ENCODE results near the gene ERG28. TPM values are rescaled to one million over a fixed set of nuclear protein-coding genes. Genes with fewer than 3 reads are reported as not detected.
"Not testable (repeated sequence)": the region's sequence is repeated elsewhere in the genome, so short reads cannot be mapped to it uniquely, and the experiment has no call there.

The ERG28 gene
- total RNA-seq, 1 donor from 2014 or later: 14.6 TPM

DNA sequence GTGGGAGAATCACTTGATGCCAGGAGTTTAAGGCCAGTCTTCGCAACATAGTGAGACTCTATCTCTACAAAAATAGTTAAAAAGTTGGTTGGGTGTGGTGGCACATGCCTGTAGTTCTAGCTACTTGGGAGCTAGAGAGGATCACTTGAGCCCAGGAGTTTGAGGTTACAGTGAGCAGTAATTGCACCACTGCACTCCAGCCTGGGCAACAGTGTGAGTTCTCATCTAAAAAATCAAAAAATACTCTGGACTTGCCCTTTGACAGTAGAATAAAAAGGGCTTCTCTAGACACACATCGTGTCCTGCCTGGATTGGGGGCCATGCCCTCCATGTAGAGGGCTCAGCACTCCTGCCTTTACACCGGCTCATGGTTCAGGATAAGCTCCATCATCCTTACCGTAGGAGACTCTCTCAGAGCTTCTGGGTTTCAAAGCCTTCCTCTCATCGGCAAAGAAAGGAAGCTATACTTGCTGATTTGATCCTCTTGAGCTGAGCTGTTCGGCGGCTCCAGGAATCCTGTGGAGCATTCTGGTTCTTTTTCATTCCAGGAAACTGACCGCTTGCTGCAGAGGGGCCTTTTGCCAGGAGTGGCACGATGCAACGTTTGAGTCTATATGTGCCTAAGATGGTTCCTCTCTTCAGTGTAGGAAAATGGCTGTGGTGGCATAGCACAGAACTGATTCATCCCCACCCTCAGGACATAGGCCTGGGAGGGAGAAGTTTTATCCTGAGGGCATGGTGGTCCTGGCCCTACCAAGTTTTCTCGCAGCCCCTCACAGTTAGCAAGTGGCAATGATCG lies 52.6 kb downstream of the ERG28 start:
- DNase-seq (ENCODE audit: low read depth): no peak
- TF ChIP-seq, protein P1, sequence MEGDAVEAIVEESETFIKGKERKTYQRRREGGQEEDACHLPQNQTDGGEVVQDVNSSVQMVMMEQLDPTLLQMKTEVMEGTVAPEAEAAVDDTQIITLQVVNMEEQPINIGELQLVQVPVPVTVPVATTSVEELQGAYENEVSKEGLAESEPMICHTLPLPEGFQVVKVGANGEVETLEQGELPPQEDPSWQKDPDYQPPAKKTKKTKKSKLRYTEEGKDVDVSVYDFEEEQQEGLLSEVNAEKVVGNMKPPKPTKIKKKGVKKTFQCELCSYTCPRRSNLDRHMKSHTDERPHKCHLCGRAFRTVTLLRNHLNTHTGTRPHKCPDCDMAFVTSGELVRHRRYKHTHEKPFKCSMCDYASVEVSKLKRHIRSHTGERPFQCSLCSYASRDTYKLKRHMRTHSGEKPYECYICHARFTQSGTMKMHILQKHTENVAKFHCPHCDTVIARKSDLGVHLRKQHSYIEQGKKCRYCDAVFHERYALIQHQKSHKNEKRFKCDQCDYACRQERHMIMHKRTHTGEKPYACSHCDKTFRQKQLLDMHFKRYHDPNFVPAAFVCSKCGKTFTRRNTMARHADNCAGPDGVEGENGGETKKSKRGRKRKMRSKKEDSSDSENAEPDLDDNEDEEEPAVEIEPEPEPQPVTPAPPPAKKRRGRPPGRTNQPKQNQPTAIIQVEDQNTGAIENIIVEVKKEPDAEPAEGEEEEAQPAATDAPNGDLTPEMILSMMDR (conservative IDR thresholded peaks at IDR 0.05; ENCODE audit: low read depth, low read length): no peak
- no peak overlapping the region for H3K4me3 ChIP-seq (ENCODE audit: low read depth, low read length)

GRCh38 chr14:75607044-75607443 lies 53.6 kb downstream of the ERG28 start:
- DNase-seq (ENCODE audit: low read depth): no peak
- TF ChIP-seq, protein P1 (conservative IDR thresholded peaks at IDR 0.05; ENCODE audit: low read depth, low read length): no peak
- H3K4me3 ChIP-seq (ENCODE audit: low read depth, low read length): no peak overlapping the region

DNA sequence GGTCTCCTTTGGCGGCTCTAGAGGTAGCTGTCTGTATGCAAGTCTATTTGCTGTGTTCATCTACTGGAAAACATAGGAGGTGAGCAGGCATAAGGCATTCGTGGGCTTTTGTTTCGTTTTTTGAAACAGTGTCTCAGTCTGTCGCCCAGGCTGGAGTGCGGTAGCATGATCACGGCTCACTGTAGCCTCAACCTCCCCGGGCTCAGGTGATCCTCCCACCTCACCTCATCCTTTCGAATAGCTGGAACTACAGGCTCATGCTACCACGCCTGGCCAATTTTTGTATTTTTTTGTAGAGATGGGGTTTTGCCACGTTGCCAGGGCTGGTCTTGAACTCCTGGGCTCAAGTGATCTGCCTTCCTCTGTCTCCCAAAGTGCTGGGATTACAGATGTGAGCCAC lies 54.8 kb downstream of the ERG28 start:
- DNase-seq (ENCODE audit: low read depth): no peak
- peak overlapping the region; percentile 47 for H3K4me3 ChIP-seq (ENCODE audit: low read depth, low read length)
- TF ChIP-seq, protein P1 (conservative IDR thresholded peaks at IDR 0.05; ENCODE audit: low read depth, low read length): no peak

DNA sequence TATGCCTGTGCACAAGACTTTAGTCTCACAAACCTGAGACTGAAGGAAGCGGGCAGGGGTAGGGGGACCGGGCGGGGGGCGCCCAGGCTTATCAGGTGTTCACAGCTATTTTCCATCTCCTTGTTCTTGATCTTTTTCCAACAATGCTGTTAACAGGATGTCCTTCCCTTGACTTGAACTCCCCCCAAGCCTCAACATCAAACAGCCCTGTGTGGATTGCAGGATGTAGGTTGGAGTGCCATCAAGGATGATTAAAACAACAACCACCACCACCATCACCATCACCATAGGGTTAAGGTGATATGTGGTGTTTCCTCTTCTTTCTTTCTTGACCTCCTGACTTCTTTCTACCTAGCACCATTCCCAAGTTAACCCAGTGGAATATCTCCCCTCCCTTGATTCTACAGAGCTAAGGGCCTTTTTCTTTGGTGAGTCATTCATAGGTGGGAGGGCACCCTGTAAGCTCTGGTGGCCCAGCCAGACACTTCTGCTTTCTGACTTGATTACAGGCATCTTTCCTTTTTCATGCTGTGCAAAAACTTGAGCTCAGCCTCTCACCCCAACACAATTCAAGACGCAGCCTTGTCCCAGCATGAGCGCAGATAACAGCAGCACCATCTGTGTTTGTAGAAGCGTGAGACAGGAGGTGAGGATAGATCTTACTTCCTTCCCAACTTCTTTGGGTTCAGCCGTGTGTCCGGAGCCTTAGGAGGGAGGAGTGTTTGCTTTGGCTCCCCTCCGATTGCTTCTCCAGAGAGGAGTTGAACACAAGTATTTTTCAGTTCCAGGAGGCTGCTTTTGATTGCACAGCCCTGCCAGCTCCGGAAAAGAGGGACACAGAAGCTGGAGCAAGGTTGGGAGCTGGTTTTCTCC lies 55.5 kb downstream of the ERG28 start:
- TF ChIP-seq, protein P1 (conservative IDR thresholded peaks at IDR 0.05; ENCODE audit: low read depth, low read length): no peak
- peak overlapping the region; percentile 47 for H3K4me3 ChIP-seq (ENCODE audit: low read depth, low read length)
- peak; percentile 37 for DNase-seq (ENCODE audit: low read depth)

DNA sequence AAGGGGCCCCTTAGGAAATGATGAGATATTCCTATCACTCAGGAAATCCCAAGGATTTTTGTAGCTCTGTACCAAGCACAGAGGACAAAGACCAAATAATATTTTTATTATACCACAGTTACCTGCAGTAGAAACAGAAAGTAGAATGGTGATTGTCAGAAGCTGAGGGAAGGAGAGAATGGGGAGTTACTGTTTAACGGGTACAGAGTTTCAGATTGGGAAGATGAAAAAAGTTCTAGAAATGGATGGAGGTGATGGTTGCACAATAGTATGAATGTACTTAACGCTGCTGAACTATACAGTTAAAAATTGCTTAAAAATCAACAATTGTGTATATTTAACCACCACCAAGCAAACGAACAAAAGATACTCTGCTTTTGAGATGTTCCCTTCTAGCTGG lies 58.2 kb downstream of the ERG28 start:
- DNase-seq (ENCODE audit: low read depth): no peak
- TF ChIP-seq, protein P1 (conservative IDR thresholded peaks at IDR 0.05; ENCODE audit: low read depth, low read length): no peak
- no peak overlapping the region for H3K4me3 ChIP-seq (ENCODE audit: low read depth, low read length)

- H3K4me3 ChIP-seq (ENCODE audit: low read depth, low read length); DNase-seq (ENCODE audit: low read depth): not testable (repeated sequence)
These were observed 59.6 kb downstream of the ERG28 start for GRCh38 chr14:75601061-75601460.

- not testable (repeated sequence) for H3K4me3 ChIP-seq (ENCODE audit: low read depth, low read length); DNase-seq (ENCODE audit: low read depth)
These were observed 60.6 kb downstream of the ERG28 start for GRCh38 chr14:75600100-75600499.

Other genes starting within 250 kb of the ERG28 start
- gene JDP2, start 232.9 kb downstream of the ERG28 start, total RNA-seq: 16.6 and 33.4 TPM in 2 replicates
- 0.94 TPM in 1 of 2 replicates, not detected in the other for gene BATF, start 138.4 kb downstream of the ERG28 start, total RNA-seq
- 0.07 and 0.75 TPM in 2 replicates for gene FLVCR2, start 82.3 kb downstream of the ERG28 start, total RNA-seq
- 20.4 and 39.6 TPM in 2 replicates for gene TTLL5, start 370 bp upstream of the ERG28 start, total RNA-seq